ENCODE data around the gene HOXA6.

The HOXA6 gene

GRCh38 chr7:27166531-27167505, 19.2 kb upstream of the HOXA6 start:
- Histone ChIP-seq H3K4me3 (no peak overlapping the region), H3K27ac (no peak overlapping the region)
- no peak for DNase-seq (ENCODE audit: low spot score)
- no peak for TF ChIP-seq CTCF (IDR thresholded peaks at IDR 0.05)

- Histone ChIP-seq H3K27ac (no peak overlapping the region), H3K4me3 (peak overlapping the region; percentile 25)
- no peak for DNase-seq (ENCODE audit: low spot score)
- no peak for TF ChIP-seq CTCF (IDR thresholded peaks at IDR 0.05)
Observed at GRCh38 chr7:27165996-27166530, 18.5 kb upstream of the HOXA6 start.

- Histone ChIP-seq H3K4me3 (peak within 1 kb of the TSS; percentile 25), H3K27ac (no peak within 1 kb of the TSS)
- no peak for TF ChIP-seq CTCF (IDR thresholded peaks at IDR 0.05)
- DNase-seq (ENCODE audit: low spot score) = no peak
Observed at GRCh38 chr7:27165089-27165995, 17.8 kb upstream of the HOXA6 start, which contains the start of gene HOXA9. HOXA9 (minus strand) TSS chr7:27165537; CDS start chr7:27165457, 80 bp downstream.

- no peak overlapping the region for H3K27ac ChIP-seq
- DNase-seq (ENCODE audit: low spot score) = no peak
- peak overlapping the region; percentile 25 for H3K4me3 ChIP-seq
- no peak for TF ChIP-seq CTCF (IDR thresholded peaks at IDR 0.05)
Observed at GRCh38 chr7:27164367-27165088, 17.0 kb upstream of the HOXA6 start.

- H3K27ac ChIP-seq = no peak overlapping the region
- peak overlapping the region; percentile 25 for H3K4me3 ChIP-seq
- TF ChIP-seq CTCF (IDR thresholded peaks at IDR 0.05) = no peak
- DNase-seq (ENCODE audit: low spot score) = no peak
Observed at GRCh38 chr7:27164045-27164366, 16.4 kb upstream of the HOXA6 start.

GRCh38 chr7:27163288-27164044, 15.9 kb upstream of the HOXA6 start:
- TF ChIP-seq CTCF (IDR thresholded peaks at IDR 0.05) = no peak
- no peak overlapping the region for H3K27ac ChIP-seq

More at GRCh38 chr7:27163288-27164044, 15.9 kb upstream of the HOXA6 start:
- H3K4me3 ChIP-seq = no peak overlapping the region
- DNase-seq (ENCODE audit: low spot score) = no peak
